PC-3 (cell line): ENCODE measurements around the gene PTPRE. TPM values are rescaled to one million over a fixed set of nuclear protein-coding genes. Genes with fewer than 3 reads are reported as not detected.

Experiments used
- ATAC-seq: fragments of 200-7000 bp; cut with Tn5 transposase; 2 replicates; pipeline ENCODE4 v1.9.1; 2020; ENCODE audit warnings: mild to moderate bottlenecking, moderate library complexity
- BruUV-seq: library from RNA; stranded (reverse); fragments of 400-500 nt; replicated peaks from 2 replicates; lab custom pipeline; 2021; lab: Mats Ljungman, UMichigan
- CTCF ChIA-PET: fragments of 300-600 bp; sonication (Branson Sonifier 250); formaldehyde crosslinking; loops from one replicate; lab custom pipeline; 2022; ENCODE audit warnings: antibody characterized with exemption; lab: Charles Lee
- POLR2A ChIA-PET: fragments of 300-600 bp; sonication (Branson Sonifier 250); formaldehyde crosslinking; loops from one replicate; lab custom pipeline; 2022; ENCODE audit warnings: antibody characterized with exemption; ENCODE audit not compliant: unreplicated experiment; lab: Charles Lee
- DNase-seq: peaks from one replicate; pipeline ENCODE4 v3.0.0-alpha.2; 2015
- H2AFZ ChIP-seq: fragments of 300-600 bp; sonication (generic); 2 replicates; pipeline ENCODE4 v1.6.0; 2016; ENCODE audit warnings: antibody characterized with exemption, low read length
- H3F3A ChIP-seq: fragments of 300-600 bp; sonication (generic); one replicate; pipeline ENCODE4 v1.6.0; 2017; ENCODE audit warnings: antibody characterized with exemption, low read length, control low read depth, mild to moderate bottlenecking; ENCODE audit not compliant: unreplicated experiment
- H3K27ac ChIP-seq: fragments of 300-600 bp; sonication (generic); 2 replicates; pipeline ENCODE4 v1.5.1; 2016; ENCODE audit warnings: mild to moderate bottlenecking, low read length
- H3K27me3 ChIP-seq: fragments of 300-600 bp; sonication (generic); 2 replicates; pipeline ENCODE4 v1.6.1; 2016; ENCODE audit warnings: low read length, mixed read lengths
- H3K36me3 ChIP-seq: fragments of 300-600 bp; sonication (generic); 2 replicates; pipeline ENCODE4 v1.6.1; 2016; ENCODE audit warnings: low read depth, mixed run types, low read length, mixed read lengths
- H3K4me1 ChIP-seq: fragments of 300-600 bp; sonication (generic); 2 replicates; pipeline ENCODE4 v1.5.1; 2016; ENCODE audit warnings: low read length; ENCODE audit not compliant: insufficient read depth
- H3K4me2 ChIP-seq: fragments of 300-600 bp; sonication (generic); 2 replicates; pipeline ENCODE4 v1.6.0; 2016; ENCODE audit warnings: low read length
- H3K4me3 ChIP-seq: fragments of 300-600 bp; sonication (generic); 2 replicates; pipeline ENCODE4 v1.5.1; 2016; ENCODE audit warnings: mild to moderate bottlenecking, low read length, mixed read lengths
- H3K79me2 ChIP-seq: fragments of 300-600 bp; sonication (generic); 2 replicates; pipeline ENCODE4 v1.6.1; 2017; ENCODE audit warnings: low read length, mixed read lengths
- H3K9ac ChIP-seq: fragments of 300-600 bp; sonication (generic); 2 replicates; pipeline ENCODE4 v1.6.0; 2016; ENCODE audit warnings: mild to moderate bottlenecking, low read length
- H3K9me2 ChIP-seq: fragments of 300-600 bp; sonication (generic); replicated peaks from 2 replicates; pipeline ENCODE4 v1.6.1; 2016; ENCODE audit warnings: mixed run types, low read length, mixed read lengths
- H3K9me3 ChIP-seq: fragments of 300-600 bp; sonication (generic); 2 replicates; pipeline ENCODE4 v1.6.1; 2016; ENCODE audit warnings: low read length, mixed read lengths
- H4K20me1 ChIP-seq: fragments of 300-600 bp; sonication (generic); 2 replicates; pipeline ENCODE4 v1.6.1; 2016; ENCODE audit warnings: low read length, mixed read lengths
- EZH2 ChIP-seq: fragments of 300-600 bp; sonication (generic); IDR thresholded peaks from one replicate; pipeline ENCODE4 v1.6.1; 2017; ENCODE audit warnings: antibody characterized with exemption, mild to moderate bottlenecking, low read length; ENCODE audit not compliant: unreplicated experiment
- EZH2phosphoT487 ChIP-seq: fragments of 300-600 bp; sonication (generic); IDR thresholded peaks from 2 replicates; pipeline ENCODE4 v1.6.1; 2018; ENCODE audit warnings: mild to moderate bottlenecking, antibody characterized with exemption, low read length, borderline replicate concordance
- intact Hi-C: fragments of 100-400 bp; cut with micrococcal nuclease; formaldehyde crosslinking; loops from 2 replicates; pipeline ENCODE4 v1.9.0; 2023
- total RNA-seq: library from RNA; depleted of rRNA; stranded (reverse); fragments of >200 nt; gene quantifications from 2 replicates; pipeline ENCODE4 v1.2.3, GENCODE V29; 2014
- TF ChIP-seq, protein P1 (sequence below): fragments of 300-600 bp; sonication (generic); conservative IDR thresholded peaks from 2 replicates; pipeline ENCODE4 v1.5.1; 2017; ENCODE audit warnings: antibody characterized with exemption, low read depth, mild to moderate bottlenecking, low read length

PTPRE gene
- total RNA-seq, 1 experiment from 2014 or later: 3.1 TPM

- Histone ChIP-seq H3F3A (no peaks in the 10 kb centered on the region), H3K9me2 (no peaks in the 10 kb centered on the region), H3K27me3 (no peaks in the 10 kb centered on the region), H3K4me2 (no peak overlapping the region), H3K4me1 (no peaks in the 10 kb centered on the region), H3K9ac (no peak overlapping the region), H3K79me2 (no peaks in the 10 kb centered on the region), H3K27ac (no peak overlapping the region), H3K36me3 (no peaks in the 10 kb centered on the region), H2AFZ (no peak overlapping the region), H3K9me3 (no peaks in the 10 kb centered on the region), H4K20me1 (no peaks in the 10 kb centered on the region), H3K4me3 (no peak overlapping the region)
- peak; percentile 85 for ATAC-seq
- POLR2A ChIA-PET: no interaction called here
- TF ChIP-seq, protein P1, sequence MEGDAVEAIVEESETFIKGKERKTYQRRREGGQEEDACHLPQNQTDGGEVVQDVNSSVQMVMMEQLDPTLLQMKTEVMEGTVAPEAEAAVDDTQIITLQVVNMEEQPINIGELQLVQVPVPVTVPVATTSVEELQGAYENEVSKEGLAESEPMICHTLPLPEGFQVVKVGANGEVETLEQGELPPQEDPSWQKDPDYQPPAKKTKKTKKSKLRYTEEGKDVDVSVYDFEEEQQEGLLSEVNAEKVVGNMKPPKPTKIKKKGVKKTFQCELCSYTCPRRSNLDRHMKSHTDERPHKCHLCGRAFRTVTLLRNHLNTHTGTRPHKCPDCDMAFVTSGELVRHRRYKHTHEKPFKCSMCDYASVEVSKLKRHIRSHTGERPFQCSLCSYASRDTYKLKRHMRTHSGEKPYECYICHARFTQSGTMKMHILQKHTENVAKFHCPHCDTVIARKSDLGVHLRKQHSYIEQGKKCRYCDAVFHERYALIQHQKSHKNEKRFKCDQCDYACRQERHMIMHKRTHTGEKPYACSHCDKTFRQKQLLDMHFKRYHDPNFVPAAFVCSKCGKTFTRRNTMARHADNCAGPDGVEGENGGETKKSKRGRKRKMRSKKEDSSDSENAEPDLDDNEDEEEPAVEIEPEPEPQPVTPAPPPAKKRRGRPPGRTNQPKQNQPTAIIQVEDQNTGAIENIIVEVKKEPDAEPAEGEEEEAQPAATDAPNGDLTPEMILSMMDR: peak; percentile 70
- TF ChIP-seq EZH2phosphoT487 (no peak), EZH2 (no peak)
- intact Hi-C loops: loop anchor here (1.0 to 5.0 kb wide), 4 partner anchors 34 to 352 kb away; partner anchors contain the start of gene PTPRE
- CTCF ChIA-PET: interaction anchor here (0.5 to 1.4 kb wide), 6 partner anchors 22 to 162 kb away, joined by 3 to 15 read pairs (median 5); partner anchors contain the start of gene PTPRE
- BruUV-seq: no TSS peak
- DNase-seq: peak; percentile 64
These were observed 162.6 kb downstream of the PTPRE start for GRCh38 chr10:128069351-128070051.

- TF ChIP-seq EZH2phosphoT487 (no peak), EZH2 (no peak)
- TF ChIP-seq, protein P1: no peak
- CTCF ChIA-PET: interaction anchor here (1.4 kb wide), 2 partner anchors 22 to 35 kb away, joined by 8 to 15 read pairs; no protein-coding TSS in a partner anchor
These were observed 163.3 kb downstream of the PTPRE start for GRCh38 chr10:128070161-128070560.

GRCh38 chr10:128070721-128071416 is 164.0 kb downstream of the PTPRE start:
- intact Hi-C loops: no loop called here
- Histone ChIP-seq H3K9me2 (no peaks in the 10 kb centered on the region), H3K27me3 (no peaks in the 10 kb centered on the region), H3F3A (no peaks in the 10 kb centered on the region), H3K4me2 (no peak overlapping the region), H3K4me1 (no peaks in the 10 kb centered on the region), H3K36me3 (no peaks in the 10 kb centered on the region), H2AFZ (no peak overlapping the region), H3K27ac (no peak overlapping the region), H3K9ac (no peak overlapping the region), H3K79me2 (no peaks in the 10 kb centered on the region), H3K9me3 (no peaks in the 10 kb centered on the region), H4K20me1 (no peaks in the 10 kb centered on the region), H3K4me3 (no peak overlapping the region)
- CTCF ChIA-PET: no interaction called here
- DNase-seq: no peak
- ATAC-seq: no peak
- BruUV-seq: no TSS peak
- POLR2A ChIA-PET: no interaction called here
- TF ChIP-seq EZH2 (no peak), EZH2phosphoT487 (no peak)
- TF ChIP-seq, protein P1: no peak

More at GRCh38 chr10:128070161-128070560, 163.3 kb downstream of the PTPRE start:
- Histone ChIP-seq H3K27ac (no peak overlapping the region), H3K4me1 (no peaks in the 10 kb centered on the region), H3K27me3 (no peaks in the 10 kb centered on the region), H2AFZ (no peak overlapping the region), H3K9me3 (no peaks in the 10 kb centered on the region), H3K4me3 (no peak overlapping the region), H4K20me1 (no peaks in the 10 kb centered on the region), H3F3A (no peaks in the 10 kb centered on the region), H3K9me2 (no peaks in the 10 kb centered on the region), H3K4me2 (no peak overlapping the region), H3K9ac (no peak overlapping the region), H3K36me3 (no peaks in the 10 kb centered on the region), H3K79me2 (no peaks in the 10 kb centered on the region)
- POLR2A ChIA-PET: no interaction called here
- no TSS peak for BruUV-seq
- ATAC-seq (no peak), DNase-seq (no peak)
- intact Hi-C loops: no loop called here
